ENCODE measurements around the gene NPPB. TPM values are rescaled to one million over a fixed set of nuclear protein-coding genes. Genes with fewer than 3 reads are reported as not detected.
A peak's percentile ranks its signal among the peaks of the same experiment; 100 is the strongest.

Gene NPPB
- polyA plus RNA-seq, 1 donor from 2014 or later = not detected

GRCh38 chr1:11858968-11859871 lies 475 bp upstream of the NPPB start:
- no peaks in the 10 kb centered on the region for H3F3A ChIP-seq (ENCODE audit: insufficient read depth, low read length, poor library complexity, severe bottlenecking)
- H3K4me2 ChIP-seq (ENCODE audit: low read length) = no peak overlapping the region
- H3K9me3 ChIP-seq (ENCODE audit: low read length) = no peaks in the 10 kb centered on the region
- H3K79me2 ChIP-seq (replicated peaks; ENCODE audit: insufficient read depth, low read length) = no peaks in the 10 kb centered on the region
- H3K9ac ChIP-seq (ENCODE audit: low read length) = no peak overlapping the region
- H3K36me3 ChIP-seq (ENCODE audit: insufficient read depth, low read length) = no peaks in the 10 kb centered on the region
- H4K20me1 ChIP-seq (ENCODE audit: insufficient read depth) = no peaks in the 10 kb centered on the region
- no peak overlapping the region for H3K27ac ChIP-seq (ENCODE audit: low read length)
- no peaks in the 10 kb centered on the region for H3K9me2 ChIP-seq (ENCODE audit: insufficient read depth, low read length)
- no peak overlapping the region for H2AFZ ChIP-seq (ENCODE audit: low read depth, low read length)
- TF ChIP-seq REST (IDR thresholded peaks at IDR 0.05; ENCODE audit: borderline replicate concordance) = peak; percentile 90
- no peak for TF ChIP-seq EZH2 (IDR thresholded peaks at IDR 0.05; ENCODE audit: borderline replicate concordance, insufficient read depth, low read length, poor library complexity, severe bottlenecking)
- peaks cover 50% of the 10 kb centered on the region for H3K27me3 ChIP-seq (ENCODE audit: insufficient read depth, low read depth, low read length)
- H3K4me3 ChIP-seq (ENCODE audit: low read length) = peak overlapping the region; percentile 43

- no peak overlapping the region for H2AFZ ChIP-seq (ENCODE audit: low read depth, low read length)
- H3K4me3 ChIP-seq (ENCODE audit: low read length) = no peak overlapping the region
- H3K79me2 ChIP-seq (replicated peaks; ENCODE audit: insufficient read depth, low read length) = no peaks in the 10 kb centered on the region
- no peak overlapping the region for H3K9ac ChIP-seq (ENCODE audit: low read length)
- no peak overlapping the region for H3K4me2 ChIP-seq (ENCODE audit: low read length)
- H3K9me3 ChIP-seq (ENCODE audit: low read length) = no peaks in the 10 kb centered on the region
- H3K27me3 ChIP-seq (ENCODE audit: insufficient read depth, low read depth, low read length) = peaks cover 50% of the 10 kb centered on the region
- H3K27ac ChIP-seq (ENCODE audit: low read length) = no peak overlapping the region
- H4K20me1 ChIP-seq (ENCODE audit: insufficient read depth) = no peaks in the 10 kb centered on the region
- H3K9me2 ChIP-seq (ENCODE audit: insufficient read depth, low read length) = no peaks in the 10 kb centered on the region
- H3K36me3 ChIP-seq (ENCODE audit: insufficient read depth, low read length) = no peaks in the 10 kb centered on the region
- no peaks in the 10 kb centered on the region for H3F3A ChIP-seq (ENCODE audit: insufficient read depth, low read length, poor library complexity, severe bottlenecking)
- no peak for TF ChIP-seq REST (IDR thresholded peaks at IDR 0.05; ENCODE audit: borderline replicate concordance)
- no peak for TF ChIP-seq EP300 (conservative IDR thresholded peaks at IDR 0.05; ENCODE audit: poor library complexity, severe bottlenecking)
Measured at GRCh38 chr1:11858158-11858557, 587 bp downstream of the NPPB start.

All from neural cell (in vitro differentiated cells).